IPS-15b (cell line): ENCODE data around the gene TOM1L2.

Experiments used
- H3K27me3 ChIP-seq: one replicate; pipeline ENCODE4 v1.6.1; 2013; ENCODE audit warnings: low read length; ENCODE audit not compliant: control insufficient read depth, insufficient read depth
- H3K36me3 ChIP-seq: one replicate; pipeline ENCODE4 v1.6.1; 2013; ENCODE audit warnings: low read length; ENCODE audit not compliant: control insufficient read depth, insufficient read depth
- H3K4me1 ChIP-seq: one replicate; pipeline ENCODE4 v1.6.1; 2013; ENCODE audit warnings: mild to moderate bottlenecking, low read length; ENCODE audit not compliant: control insufficient read depth, insufficient read depth
- H3K4me3 ChIP-seq: one replicate; pipeline ENCODE4 v1.5.1; 2013; ENCODE audit warnings: low read depth, low read length
- H3K9ac ChIP-seq: one replicate; pipeline ENCODE4 v1.6.1; 2013; ENCODE audit warnings: low read depth, mild to moderate bottlenecking, low read length
- H3K9me3 ChIP-seq: one replicate; pipeline ENCODE4 v1.6.1; 2013; ENCODE audit warnings: mild to moderate bottlenecking, low read length; ENCODE audit not compliant: control insufficient read depth, insufficient read depth

TOM1L2 gene

DNA sequence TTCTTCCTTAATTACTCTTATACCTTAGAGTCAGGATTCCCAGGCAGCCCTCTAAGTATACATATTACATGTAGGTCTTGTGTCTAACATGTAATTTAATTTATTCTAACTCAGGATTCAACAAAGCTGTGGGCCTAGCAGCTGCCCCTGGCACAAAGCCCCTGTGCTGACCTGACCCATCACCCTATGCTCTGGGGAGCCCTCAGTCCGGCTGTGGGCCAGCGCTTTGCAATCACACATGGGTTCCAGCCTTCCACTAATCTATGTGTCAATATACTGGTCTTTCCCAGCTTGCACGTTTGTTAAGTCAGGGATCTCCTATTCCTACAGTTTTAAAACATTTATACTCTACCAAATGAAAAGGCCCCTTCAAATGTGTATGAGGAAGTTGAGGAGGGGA, 72.7 kb downstream of the TOM1L2 start:
- Histone ChIP-seq H3K4me1 (no peaks in the 10 kb centered on the region), H3K9me3 (no peaks in the 10 kb centered on the region), H3K36me3 (no peaks in the 10 kb centered on the region), H3K27me3 (no peaks in the 10 kb centered on the region), H3K9ac (no peak overlapping the region), H3K4me3 (no peak overlapping the region)

DNA sequence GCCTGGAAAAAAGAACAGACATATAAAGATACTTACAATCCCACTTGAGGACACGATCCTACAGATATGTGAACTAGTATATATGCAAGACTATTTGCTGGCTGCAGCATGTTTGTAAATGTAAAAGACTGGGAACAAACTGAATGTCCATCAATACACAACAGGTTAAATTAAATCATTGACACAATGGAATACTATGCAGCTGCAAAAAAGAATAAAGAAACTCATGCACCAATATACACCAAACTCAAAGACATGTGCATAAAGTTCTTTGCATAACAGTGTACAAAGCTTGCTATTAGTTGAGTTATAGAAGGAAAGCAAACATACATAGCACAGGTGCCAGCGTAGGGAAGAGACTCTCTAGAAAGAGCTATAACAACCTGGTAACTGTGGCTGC, 73.5 kb downstream of the TOM1L2 start:
- Histone ChIP-seq H3K4me3 (no peak overlapping the region), H3K4me1 (no peaks in the 10 kb centered on the region), H3K9me3 (no peaks in the 10 kb centered on the region)

DNA sequence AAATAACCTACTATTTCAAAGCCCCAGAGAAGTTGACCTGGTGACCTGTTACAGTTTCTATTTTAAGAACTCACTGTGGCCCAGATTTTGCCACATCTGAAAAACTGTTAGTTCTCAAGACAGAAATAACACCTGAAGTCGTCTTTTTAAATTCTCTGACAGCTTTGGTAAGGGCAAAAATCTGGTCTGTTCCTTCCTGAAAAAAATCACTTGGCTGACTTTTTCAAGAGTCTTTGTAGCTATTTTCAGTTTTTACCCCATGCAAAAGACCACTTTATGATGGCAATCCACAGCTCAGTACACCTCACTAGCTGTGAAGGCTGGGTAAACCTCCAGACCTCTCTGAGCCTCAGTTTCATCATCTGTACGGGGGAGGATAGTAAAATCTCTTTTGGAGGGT, 74.8 kb downstream of the TOM1L2 start:
- no peaks in the 10 kb centered on the region for H3K9me3 ChIP-seq
- H3K36me3 ChIP-seq = no peaks in the 10 kb centered on the region
- H3K9ac ChIP-seq = no peak overlapping the region
- no peaks in the 10 kb centered on the region for H3K27me3 ChIP-seq
- H3K4me1 ChIP-seq = no peaks in the 10 kb centered on the region
- no peak overlapping the region for H3K4me3 ChIP-seq

More for the DNA sequence above, 73.5 kb downstream of the TOM1L2 start:
- Histone ChIP-seq H3K9ac (no peak overlapping the region), H3K27me3 (no peaks in the 10 kb centered on the region), H3K36me3 (no peaks in the 10 kb centered on the region)

GRCh38 chr17:17896746-17897145, 75.5 kb downstream of the TOM1L2 start:
- no peaks in the 10 kb centered on the region for H3K9me3 ChIP-seq
- H3K9ac ChIP-seq = no peak overlapping the region
- H3K36me3 ChIP-seq = no peaks in the 10 kb centered on the region
- H3K27me3 ChIP-seq = no peaks in the 10 kb centered on the region
- no peak overlapping the region for H3K4me3 ChIP-seq
- no peaks in the 10 kb centered on the region for H3K4me1 ChIP-seq

- Histone ChIP-seq H3K4me1 (peaks cover 5% of the 10 kb centered on the region), H3K4me3 (no peak overlapping the region), H3K9me3 (no peaks in the 10 kb centered on the region), H3K9ac (peak overlapping the region; percentile 37), H3K27me3 (no peaks in the 10 kb centered on the region), H3K36me3 (no peaks in the 10 kb centered on the region)
These were observed 78.2 kb downstream of the TOM1L2 start for GRCh38 chr17:17893801-17894644.

DNA sequence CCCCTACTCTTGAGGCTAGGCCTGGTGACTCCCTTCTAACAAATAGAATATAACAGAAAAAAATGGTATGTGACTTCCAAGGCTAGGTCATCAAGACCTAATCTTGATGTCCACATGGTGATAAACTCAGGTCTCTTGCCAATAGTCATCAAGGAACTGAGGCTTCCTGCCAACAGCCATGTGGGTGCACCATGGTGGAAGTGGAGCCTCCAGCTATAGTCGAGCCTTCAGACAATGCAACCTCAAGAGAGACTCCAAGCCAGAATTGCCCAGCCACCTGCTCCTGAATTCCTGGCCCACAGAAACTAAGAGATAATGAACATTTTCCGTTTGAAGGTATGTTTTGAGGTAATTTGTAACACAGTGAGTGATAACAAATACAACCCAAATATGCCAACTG, 79.5 kb downstream of the TOM1L2 start:
- Histone ChIP-seq H3K9ac (no peak overlapping the region), H3K27me3 (no peaks in the 10 kb centered on the region), H3K36me3 (no peaks in the 10 kb centered on the region), H3K9me3 (no peaks in the 10 kb centered on the region), H3K4me1 (peaks cover 11% of the 10 kb centered on the region), H3K4me3 (no peak overlapping the region)

DNA sequence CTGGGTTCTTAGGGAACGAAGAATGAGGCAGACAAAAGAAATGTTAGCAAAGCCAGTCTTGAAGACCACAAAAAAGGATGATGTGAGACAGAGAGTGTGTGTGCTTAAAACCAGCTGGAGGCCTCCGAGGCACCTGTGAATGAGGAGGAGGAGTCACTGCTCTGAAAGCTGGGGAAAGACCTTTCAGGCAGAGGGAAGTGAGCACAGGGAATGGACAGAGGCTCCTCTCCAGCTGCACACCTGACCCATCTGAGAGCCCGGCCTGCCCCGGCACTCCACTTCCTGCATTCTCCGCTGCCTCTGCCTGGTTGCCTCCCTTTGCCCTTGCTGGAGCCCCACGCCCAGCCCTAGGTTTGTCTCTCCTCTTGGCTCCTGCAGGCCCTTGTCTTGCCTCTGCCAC, 80.2 kb downstream of the TOM1L2 start:
- no peak overlapping the region for H3K4me3 ChIP-seq
- H3K27me3 ChIP-seq = no peaks in the 10 kb centered on the region
- H3K4me1 ChIP-seq = peaks cover 11% of the 10 kb centered on the region
- H3K9ac ChIP-seq = no peak overlapping the region
- no peaks in the 10 kb centered on the region for H3K9me3 ChIP-seq
- no peaks in the 10 kb centered on the region for H3K36me3 ChIP-seq

GRCh38 chr17:17890773-17891759, 81.1 kb downstream of the TOM1L2 start:
- Histone ChIP-seq H3K9ac (no peak overlapping the region), H3K27me3 (no peaks in the 10 kb centered on the region), H3K4me3 (no peak overlapping the region), H3K36me3 (no peaks in the 10 kb centered on the region), H3K9me3 (no peaks in the 10 kb centered on the region), H3K4me1 (peaks cover 11% of the 10 kb centered on the region)

DNA sequence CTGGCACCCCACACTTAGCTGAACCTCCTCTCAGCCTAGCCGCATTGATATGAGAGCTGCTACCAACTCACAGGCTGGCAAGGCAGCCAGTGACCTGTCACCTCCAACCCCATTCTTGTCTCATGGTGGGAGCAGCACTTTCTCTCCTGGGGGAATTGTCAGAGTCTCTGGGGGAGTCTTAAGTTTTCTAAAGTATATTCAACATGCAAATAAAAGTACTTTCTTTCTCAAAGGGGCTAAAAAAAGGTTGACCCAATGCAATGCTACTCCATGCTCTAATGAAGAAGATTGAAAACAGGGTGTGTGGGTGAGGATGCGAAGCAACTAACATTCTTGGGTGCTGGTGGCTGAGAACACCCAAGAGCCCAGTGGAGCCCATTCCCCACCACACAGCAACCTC, 82.3 kb downstream of the TOM1L2 start:
- no peaks in the 10 kb centered on the region for H3K9me3 ChIP-seq

GRCh38 chr17:17888821-17889220, 83.4 kb downstream of the TOM1L2 start:
- Histone ChIP-seq H3K9me3 (no peaks in the 10 kb centered on the region), H3K27me3 (no peaks in the 10 kb centered on the region), H3K4me1 (peaks cover 22% of the 10 kb centered on the region), H3K9ac (no peak overlapping the region), H3K36me3 (no peaks in the 10 kb centered on the region), H3K4me3 (no peak overlapping the region)

More for the DNA sequence above, 82.3 kb downstream of the TOM1L2 start:
- H3K4me1 ChIP-seq = peaks cover 16% of the 10 kb centered on the region
- H3K4me3 ChIP-seq = no peak overlapping the region
- no peak overlapping the region for H3K9ac ChIP-seq
- H3K27me3 ChIP-seq = no peaks in the 10 kb centered on the region
- no peaks in the 10 kb centered on the region for H3K36me3 ChIP-seq

- Histone ChIP-seq H3K9me3 (no peaks in the 10 kb centered on the region), H3K36me3 (no peaks in the 10 kb centered on the region), H3K27me3 (no peaks in the 10 kb centered on the region), H3K9ac (no peak overlapping the region), H3K4me3 (no peak overlapping the region), H3K4me1 (peaks cover 22% of the 10 kb centered on the region)
These were observed 83.8 kb downstream of the TOM1L2 start for GRCh38 chr17:17888371-17888770.
